IMR-90 (cell line): ENCODE data around the gene CAPN10. TPM values are rescaled to one million over a fixed set of nuclear protein-coding genes. Genes with fewer than 3 reads are reported as not detected.

Experiments
- ATAC-seq: fragments of 200-7000 bp; cut with Tn5 transposase; 2 replicates; pipeline ENCODE4 v1.9.1; 2020; ENCODE audit warnings: low read depth, mild to moderate bottlenecking, moderate library complexity
- BruUV-seq: library from RNA; stranded (reverse); fragments of 400-500 nt; replicated peaks from 2 replicates; lab custom pipeline; 2021; lab: Mats Ljungman, UMichigan
- CTCF ChIA-PET: fragments of 300-600 bp; formaldehyde crosslinking; extraction: SDS; loops from one replicate; lab custom pipeline; 2021; ENCODE audit warnings: antibody characterized with exemption; lab: Yijun Ruan, JAX
- POLR2A ChIA-PET: fragments of 300-600 bp; sonication (Branson Sonifier 250); formaldehyde crosslinking; loops from one replicate; lab custom pipeline; 2022; ENCODE audit warnings: antibody characterized with exemption; ENCODE audit not compliant: unreplicated experiment; lab: Charles Lee
- DNase-seq: peaks from one replicate; pipeline ENCODE4 v3.0.0; 2013
- H2AFZ ChIP-seq: replicated peaks from 2 replicates; pipeline ENCODE3; 2013; ENCODE audit warnings: low read length, mild to moderate bottlenecking; ENCODE audit not compliant: poor library complexity
- H2AK5ac ChIP-seq: 2 replicates; pipeline ENCODE4 v1.6.1; 2013; ENCODE audit warnings: low read depth, low read length, inconsistent platforms
- H2AK9ac ChIP-seq: replicated peaks from 2 replicates; pipeline ENCODE3; 2013; ENCODE audit warnings: mild to moderate bottlenecking, low read depth, low read length, moderate library complexity; ENCODE audit not compliant: poor library complexity
- H2BK120ac ChIP-seq: 2 replicates; pipeline ENCODE4 v1.6.1; 2013; ENCODE audit warnings: low read depth, low read length, inconsistent platforms
- H2BK15ac ChIP-seq: 3 replicates; pipeline ENCODE4 v1.6.1; 2013; ENCODE audit warnings: low read depth, low read length, inconsistent platforms
- H2BK20ac ChIP-seq: 2 replicates; pipeline ENCODE4 v1.6.1; 2013; ENCODE audit warnings: low read depth, mild to moderate bottlenecking, inconsistent platforms, low read length, moderate library complexity
- H2BK5ac ChIP-seq: 2 replicates; pipeline ENCODE4 v1.6.1; 2013; ENCODE audit warnings: mild to moderate bottlenecking, low read depth, low read length, inconsistent platforms; ENCODE audit not compliant: poor library complexity, severe bottlenecking
- H3K14ac ChIP-seq: replicated peaks from 2 replicates; pipeline ENCODE4 v1.6.1; 2013; ENCODE audit warnings: low read depth, low read length, inconsistent platforms
- H3K18ac ChIP-seq: 2 replicates; pipeline ENCODE4 v1.6.1; 2013; ENCODE audit warnings: low read depth, low read length, control low read depth
- H3K23ac ChIP-seq: 2 replicates; pipeline ENCODE4 v1.6.1; 2013; ENCODE audit warnings: low read depth, low read length, inconsistent platforms
- H3K27ac ChIP-seq: 2 replicates; pipeline ENCODE4 v1.5.1; 2013; ENCODE audit warnings: mild to moderate bottlenecking, control low read depth, low read length; ENCODE audit not compliant: insufficient read depth
- H3K27me3 ChIP-seq: 2 replicates; pipeline ENCODE4 v1.6.1; 2013; ENCODE audit warnings: low read length; ENCODE audit not compliant: control insufficient read depth, insufficient read depth
- H3K36me3 ChIP-seq: 2 replicates; pipeline ENCODE4 v1.6.1; 2013; ENCODE audit warnings: low read length, mixed read lengths; ENCODE audit not compliant: control insufficient read depth, insufficient read depth
- H3K4ac ChIP-seq: 2 replicates; pipeline ENCODE4 v1.6.1; 2013; ENCODE audit warnings: low read depth, low read length, inconsistent platforms
- H3K4me1 ChIP-seq: 2 replicates; pipeline ENCODE4 v1.6.1; 2013; ENCODE audit warnings: low read length, mixed read lengths; ENCODE audit not compliant: control insufficient read depth, insufficient read depth
- H3K4me2 ChIP-seq: 2 replicates; pipeline ENCODE4 v1.6.1; 2013; ENCODE audit warnings: low read depth, mild to moderate bottlenecking, control low read depth, low read length, moderate library complexity
- H3K4me3 ChIP-seq: 2 replicates; pipeline ENCODE4 v1.5.1; 2013; ENCODE audit warnings: low read depth, mild to moderate bottlenecking, control low read depth, low read length, moderate library complexity; ENCODE audit not compliant: insufficient read depth
- H3K56ac ChIP-seq: 2 replicates; pipeline ENCODE4 v1.6.1; 2013; ENCODE audit warnings: low read length, inconsistent platforms; ENCODE audit not compliant: insufficient read depth; ENCODE audit errors: extremely low read depth
- H3K79me1 ChIP-seq, 2 experiments: 2 replicates each; pipeline ENCODE4 v1.6.1; 2013; ENCODE audit warnings: low read length in 2 of 2, inconsistent platforms in 1 of 2, low read depth in 1 of 2
- H3K9ac ChIP-seq: 2 replicates; pipeline ENCODE4 v1.6.1; 2013; ENCODE audit warnings: low read depth, low read length, control low read depth
- H3K9me1 ChIP-seq: 2 replicates; pipeline ENCODE4 v1.6.1; 2013; ENCODE audit warnings: low read length, inconsistent platforms; ENCODE audit not compliant: insufficient read depth
- H3K9me3 ChIP-seq: 2 replicates; pipeline ENCODE4 v1.6.1; 2013; ENCODE audit warnings: low read length; ENCODE audit not compliant: control insufficient read depth, insufficient read depth
- H4K20me1 ChIP-seq: 2 replicates; pipeline ENCODE4 v1.6.1; 2013; ENCODE audit warnings: low read length, inconsistent platforms; ENCODE audit not compliant: insufficient read depth
- H4K5ac ChIP-seq: 2 replicates; pipeline ENCODE4 v1.6.1; 2013; ENCODE audit warnings: mild to moderate bottlenecking, low read depth, low read length, control low read depth
- H4K8ac ChIP-seq, 2 experiments: 2 replicates each; pipeline ENCODE4 v1.6.1; 2013; ENCODE audit warnings: low read depth in 2 of 2, low read length in 2 of 2, control low read depth in 1 of 2, inconsistent platforms in 1 of 2
- H4K91ac ChIP-seq: 2 replicates; pipeline ENCODE4 v1.6.1; 2013; ENCODE audit warnings: low read depth, low read length, inconsistent platforms; ENCODE audit not compliant: insufficient read depth
- CEBPB ChIP-seq: IDR thresholded peaks from 2 replicates; pipeline ENCODE4 v1.6.1; 2012; ENCODE audit warnings: low read depth, low read length, improper control_type of control experiment
- CHD1 ChIP-seq: IDR thresholded peaks from 2 replicates; pipeline ENCODE4 v1.6.1; 2012; ENCODE audit warnings: low read depth, low read length, improper control_type of control experiment
- CTCF ChIP-seq: conservative IDR thresholded peaks from 2 replicates; pipeline ENCODE4 v1.5.1; 2012; ENCODE audit warnings: mild to moderate bottlenecking, low read depth, low read length, improper control_type of control experiment
- MAZ ChIP-seq: IDR thresholded peaks from 2 replicates; pipeline ENCODE4 v1.6.1; 2012; ENCODE audit warnings: low read depth, mild to moderate bottlenecking, low read length, improper control_type of control experiment, moderate library complexity, borderline replicate concordance
- SMC3 ChIP-seq: fragments of 150-350 bp; IDR thresholded peaks from 2 replicates; pipeline ENCODE4 v1.6.1; 2016; ENCODE audit warnings: low read depth, mild to moderate bottlenecking, antibody characterized with exemption, low read length, moderate library complexity
- WGBS, 2 experiments: methylation state at CpG; one replicate each; pipeline versions ENCODE4 v1.1.5 to v1.1.7; 2013; ENCODE audit warnings: missing lambda C conversion rate in 2 of 2; ENCODE audit not compliant: insufficient read length in 1 of 2; ENCODE audit errors: extremely low coverage in 2 of 2; 5-methylcytosine and 5-hydroxymethylcytosine counted together
- dilution Hi-C: fragments of 300-500 bp; cut with HindIII; formaldehyde crosslinking; loops from one replicate; pipeline ENCODE4 v1.14.3; 2018; ENCODE audit warnings: low sequenced_read_pairs; ENCODE audit not compliant: unreplicated experiment
- in situ Hi-C: fragments of 300-500 bp; cut with MboI; formaldehyde crosslinking; loops from 3 replicates; pipeline ENCODE4 v1.14.3; 2019; ENCODE audit warnings: low sequenced_read_pairs, inconsistent platforms, mixed read lengths
- intact Hi-C: fragments of 100-400 bp; cut with micrococcal nuclease; formaldehyde crosslinking; loops from 2 replicates; pipeline ENCODE4 v1.10.0; 2022
- polyA plus RNA-seq, 3 experiments: library from polyadenylated mRNA; depleted of rRNA; stranded (reverse); fragments of >200 nt; gene quantifications; 2 replicates each; pipeline ENCODE4 v1.2.3, GENCODE V29; 2012; ENCODE audit warnings: low replicate concordance in 1 of 3
- total RNA-seq: library from RNA; depleted of rRNA; stranded (reverse); fragments of >200 nt; gene quantifications from 2 replicates; pipeline ENCODE4 v1.2.3, GENCODE V29; 2012

The CAPN10 gene
- total and polyA plus RNA-seq, 2 of the 4 experiments (the other 2 are of a cell fraction) = 6.3 to 20.9 TPM

- H4K5ac ChIP-seq = no peak overlapping the region
- H3K9me3 ChIP-seq = peaks cover 11% of the 10 kb centered on the region
- DNase-seq (no peak), ATAC-seq (no peak)
- no peak overlapping the region for H2AK5ac ChIP-seq
- H4K8ac ChIP-seq = no peak overlapping the region
- H2BK5ac ChIP-seq = no peak overlapping the region
- dilution Hi-C loops = no loop called here
- H3K27me3 ChIP-seq = peaks cover 14% of the 10 kb centered on the region
- no peak overlapping the region for H4K91ac ChIP-seq
- no peaks in the 10 kb centered on the region for H3K36me3 ChIP-seq
- in situ Hi-C loops = no loop called here
- POLR2A ChIA-PET = no interaction called here
- no peak overlapping the region for H3K27ac ChIP-seq
- no peaks in the 10 kb centered on the region for H4K20me1 ChIP-seq
- no peak overlapping the region for H3K4ac ChIP-seq
- H3K23ac ChIP-seq = no peak overlapping the region
- H3K4me3 ChIP-seq = no peak overlapping the region
- H2AK9ac ChIP-seq = no peak overlapping the region
- H3K9me1 ChIP-seq = no peaks in the 10 kb centered on the region
- no peak overlapping the region for H3K4me2 ChIP-seq
- H3K4me1 ChIP-seq = no peaks in the 10 kb centered on the region
- no peak overlapping the region for H2BK15ac ChIP-seq
- H3K9ac ChIP-seq = no peak overlapping the region
- no peak overlapping the region for H2AFZ ChIP-seq
- 23% methylated on average over 5 of the region's 6 CpGs; no CpG with 5 or more reads in 1 of the 2 experiments for WGBS, 2 experiments
- CTCF ChIA-PET = no interaction called here
- no peak overlapping the region for H3K56ac ChIP-seq
- no peak overlapping the region for H2BK20ac ChIP-seq
- no peak overlapping the region for H3K18ac ChIP-seq
- no TSS peak for BruUV-seq
- no peak overlapping the region for H2BK120ac ChIP-seq
- no peak for TF ChIP-seq CHD1
- TF ChIP-seq CTCF = no peak
- no peak for TF ChIP-seq CEBPB
- TF ChIP-seq SMC3 = no peak
- no peak for TF ChIP-seq MAZ
- intact Hi-C loops = no loop called here
- H3K79me1 ChIP-seq = no peaks in the 10 kb centered on the region
- H3K14ac ChIP-seq = no peak overlapping the region
Measured at GRCh38 chr2:240635121-240635997, 48.8 kb downstream of the CAPN10 start.
